GM18526 (cell line): ENCODE measurements around the gene PLA2G4A.

Experiments
- POLR2A ChIP-seq: IDR thresholded peaks from 3 replicates; pipeline ENCODE4 v1.6.1; 2011; ENCODE audit not compliant: insufficient read length; ENCODE audit errors: extremely low read depth

The PLA2G4A gene

GRCh38 chr1:186967656-186968394, 139.1 kb downstream of the PLA2G4A start:
- TF ChIP-seq POLR2A = no peak

GRCh38 chr1:186974774-186975181, 146.0 kb downstream of the PLA2G4A start:
- no peak for TF ChIP-seq POLR2A

- TF ChIP-seq POLR2A = no peak
Measured at GRCh38 chr1:186975220-186975619, 146.5 kb downstream of the PLA2G4A start.

- no peak for TF ChIP-seq POLR2A
Measured at GRCh38 chr1:186976700-186977099, 148.0 kb downstream of the PLA2G4A start.

GRCh38 chr1:186977266-186977957, 148.7 kb downstream of the PLA2G4A start:
- no peak for TF ChIP-seq POLR2A

- TF ChIP-seq POLR2A = no peak
Measured at GRCh38 chr1:186978596-186979556, 150.1 kb downstream of the PLA2G4A start.

GRCh38 chr1:186980400-186980799, 151.7 kb downstream of the PLA2G4A start:
- TF ChIP-seq POLR2A = no peak

GRCh38 chr1:186982116-186982515, 153.4 kb downstream of the PLA2G4A start:
- no peak for TF ChIP-seq POLR2A

GRCh38 chr1:186983327-186983726, 154.6 kb downstream of the PLA2G4A start:
- TF ChIP-seq POLR2A = no peak

- TF ChIP-seq POLR2A = no peak
Measured at GRCh38 chr1:186984959-186985358, 156.2 kb downstream of the PLA2G4A start.

- TF ChIP-seq POLR2A = no peak
Measured at GRCh38 chr1:186985889-186986491, 157.2 kb downstream of the PLA2G4A start.

- no peak for TF ChIP-seq POLR2A
Measured at GRCh38 chr1:186987065-186987464, 158.3 kb downstream of the PLA2G4A start.

- TF ChIP-seq POLR2A = no peak
Measured at GRCh38 chr1:186987769-186988168, 159.0 kb downstream of the PLA2G4A start.

- no peak for TF ChIP-seq POLR2A
Measured at GRCh38 chr1:186993996-186994395, 165.2 kb downstream of the PLA2G4A start.

- no peak for TF ChIP-seq POLR2A
Measured at GRCh38 chr1:186994897-186995296, 166.1 kb downstream of the PLA2G4A start.
